Measurements from ENCODE around the gene RBM45.
"Not testable (repeated sequence)": the region's sequence is repeated elsewhere in the genome, so short reads cannot be mapped to it uniquely, and the experiment has no call there.

Gene RBM45

DNA sequence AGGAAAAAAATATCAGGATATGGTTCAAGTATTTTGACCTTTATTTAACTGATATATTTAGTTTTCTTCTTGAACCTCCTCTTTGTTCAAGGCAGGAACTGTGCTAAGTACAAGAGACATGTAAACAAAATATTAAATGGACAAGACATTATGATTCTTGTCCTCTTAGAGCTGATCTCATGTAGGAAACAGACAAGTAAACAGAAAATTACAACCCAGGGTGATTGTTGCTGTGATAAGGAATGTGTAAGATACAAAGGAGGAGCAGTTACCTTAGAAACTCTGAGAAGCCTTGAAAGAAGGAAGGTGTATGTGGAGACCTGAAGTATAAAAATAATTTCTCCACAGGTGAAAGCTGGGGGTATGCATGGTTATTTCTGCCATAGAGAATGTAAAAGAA is 12.9 kb downstream of the RBM45 start:
- Mint-ChIP-seq H3K27me3 (ENCODE audit: low read depth) (no peaks in the 10 kb centered on the region), H3K4me3 (no peak overlapping the region), H3K36me3 (ENCODE audit: low read depth) (peaks cover 30% of the 10 kb centered on the region), H3K9me3 (no peaks in the 10 kb centered on the region), H3K27ac (no peak overlapping the region), H3K4me1 (ENCODE audit: low read depth) (peaks cover 3% of the 10 kb centered on the region)

GRCh38 chr2:178125862-178126261 is 13.6 kb downstream of the RBM45 start:
- H3K36me3 Mint-ChIP-seq (ENCODE audit: low read depth) = peaks cover 26% of the 10 kb centered on the region

GRCh38 chr2:178128836-178129630 is 16.8 kb downstream of the RBM45 start:
- peaks cover 2% of the 10 kb centered on the region for H3K4me1 Mint-ChIP-seq (ENCODE audit: low read depth)
- no peaks in the 10 kb centered on the region for H3K27me3 Mint-ChIP-seq (ENCODE audit: low read depth)
- no peak overlapping the region for H3K4me3 Mint-ChIP-seq
- H3K36me3 Mint-ChIP-seq (ENCODE audit: low read depth) = peaks cover 19% of the 10 kb centered on the region
- H3K27ac Mint-ChIP-seq = no peak overlapping the region
- H3K9me3 Mint-ChIP-seq = no peaks in the 10 kb centered on the region

More at GRCh38 chr2:178125862-178126261, 13.6 kb downstream of the RBM45 start:
- no peak overlapping the region for H3K4me3 Mint-ChIP-seq
- no peak overlapping the region for H3K27ac Mint-ChIP-seq
- no peaks in the 10 kb centered on the region for H3K9me3 Mint-ChIP-seq
- no peaks in the 10 kb centered on the region for H3K27me3 Mint-ChIP-seq (ENCODE audit: low read depth)
- peaks cover 2% of the 10 kb centered on the region for H3K4me1 Mint-ChIP-seq (ENCODE audit: low read depth)

DNA sequence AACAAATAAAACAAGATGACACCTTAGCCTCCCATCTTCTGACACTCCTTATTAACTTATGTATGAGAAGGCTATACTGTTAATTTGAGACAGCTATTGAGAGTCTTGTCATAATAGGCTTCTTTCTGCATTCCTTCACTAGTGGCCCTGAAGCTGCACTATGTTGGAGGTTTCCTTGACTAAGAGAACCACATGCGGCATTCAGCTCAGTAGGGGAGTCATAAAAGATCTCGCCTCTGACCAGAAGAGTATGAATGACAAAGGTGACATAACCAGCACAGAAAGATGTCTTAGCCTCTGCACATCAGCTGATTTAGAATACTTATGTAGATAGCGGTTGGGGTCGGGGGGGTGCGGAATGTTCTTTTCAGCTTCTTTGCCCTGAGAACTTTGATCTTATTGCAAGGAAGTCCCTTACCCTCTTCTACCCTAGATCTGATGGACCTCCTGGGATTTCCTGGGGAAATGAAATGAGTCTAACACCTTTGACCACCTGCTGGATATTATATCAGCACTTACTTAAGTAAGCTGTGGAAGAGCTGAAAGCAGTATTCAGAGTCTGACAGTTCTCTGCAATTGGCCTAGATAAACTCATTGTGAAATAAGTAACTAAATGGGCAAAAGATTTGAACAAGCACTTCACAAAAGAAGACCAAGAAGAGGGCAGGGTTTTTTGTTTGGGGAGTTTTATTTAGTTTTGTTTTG is 24.2 kb downstream of the RBM45 start:
- Mint-ChIP-seq H3K27ac (no peak overlapping the region), H3K27me3 (ENCODE audit: low read depth) (no peaks in the 10 kb centered on the region), H3K4me1 (ENCODE audit: low read depth) (no peaks in the 10 kb centered on the region), H3K9me3 (no peaks in the 10 kb centered on the region), H3K4me3 (no peak overlapping the region), H3K36me3 (ENCODE audit: low read depth) (peaks cover 7% of the 10 kb centered on the region)

DNA sequence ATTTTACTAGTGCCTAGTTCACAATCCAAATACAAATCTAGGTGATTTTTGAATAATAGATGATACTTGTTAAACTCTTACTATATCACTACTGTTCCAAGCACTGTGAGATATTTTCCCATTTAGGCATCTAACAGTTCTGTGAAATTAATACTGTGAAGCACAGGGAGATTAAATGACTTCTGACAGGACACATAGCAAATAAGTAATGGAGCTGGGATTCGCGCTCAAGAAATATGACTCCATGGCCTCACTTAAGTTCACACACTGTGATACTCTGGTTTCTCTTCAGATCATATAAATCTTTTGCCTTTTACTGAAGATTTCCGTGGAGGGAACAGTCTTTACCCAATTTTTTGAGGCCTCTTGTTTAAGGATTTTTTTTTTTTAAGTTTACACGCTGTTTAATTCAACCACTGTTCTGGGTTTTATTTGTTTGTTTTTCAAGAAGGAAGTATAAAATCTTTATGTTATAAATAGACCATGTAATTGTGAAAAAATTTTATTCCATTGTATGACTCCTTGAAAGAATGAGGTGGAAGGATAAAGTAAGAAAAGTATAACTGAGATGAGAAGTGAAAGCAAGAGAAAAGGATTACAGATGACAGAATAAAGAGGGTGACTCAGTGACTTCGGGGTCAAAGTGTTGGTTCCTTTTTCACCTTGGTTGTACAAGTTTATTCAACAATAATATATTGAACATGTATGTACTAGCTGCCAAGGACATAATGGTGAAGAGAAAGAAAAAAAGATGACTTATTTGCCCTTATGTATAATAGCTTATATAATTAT is 30.2 kb downstream of the RBM45 start:
- H3K4me3 Mint-ChIP-seq = no peak overlapping the region
- no peaks in the 10 kb centered on the region for H3K36me3 Mint-ChIP-seq (ENCODE audit: low read depth)
- no peaks in the 10 kb centered on the region for H3K4me1 Mint-ChIP-seq (ENCODE audit: low read depth)
- no peak overlapping the region for H3K27ac Mint-ChIP-seq
- no peaks in the 10 kb centered on the region for H3K9me3 Mint-ChIP-seq
- H3K27me3 Mint-ChIP-seq (ENCODE audit: low read depth) = peaks cover 22% of the 10 kb centered on the region

- Mint-ChIP-seq H3K9me3 (no peaks in the 10 kb centered on the region), H3K36me3 (ENCODE audit: low read depth) (no peaks in the 10 kb centered on the region), H3K4me1 (ENCODE audit: low read depth) (no peaks in the 10 kb centered on the region), H3K4me3 (no peak overlapping the region), H3K27ac (no peak overlapping the region), H3K27me3 (ENCODE audit: low read depth) (peaks cover 25% of the 10 kb centered on the region)
Measured at GRCh38 chr2:178143481-178143880, 31.2 kb downstream of the RBM45 start.

DNA sequence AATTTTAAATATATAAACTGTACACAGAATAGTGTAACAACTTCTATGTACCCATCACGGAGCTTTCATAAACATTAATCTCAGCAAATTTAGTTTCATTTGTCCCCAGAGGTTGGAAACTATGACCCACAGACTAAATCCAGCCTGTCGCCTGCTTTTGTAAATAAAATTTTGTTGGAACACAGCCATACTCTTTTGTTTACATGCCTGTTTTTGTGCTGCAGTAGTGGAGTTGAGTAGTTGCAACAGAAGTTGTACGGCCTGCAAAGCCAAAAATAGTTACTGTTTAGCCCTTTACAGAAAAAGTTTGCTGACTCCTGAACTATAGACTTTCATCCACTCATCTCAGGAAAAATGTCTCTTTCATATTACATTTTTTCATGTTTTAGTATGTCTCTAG is 39.8 kb downstream of the RBM45 start:
- no peaks in the 10 kb centered on the region for H3K9me3 Mint-ChIP-seq
- no peak overlapping the region for H3K4me3 Mint-ChIP-seq
- H3K27me3 Mint-ChIP-seq (ENCODE audit: low read depth) = peaks cover 4% of the 10 kb centered on the region
- H3K27ac Mint-ChIP-seq = no peak overlapping the region
- H3K36me3 Mint-ChIP-seq (ENCODE audit: low read depth) = no peaks in the 10 kb centered on the region
- no peaks in the 10 kb centered on the region for H3K4me1 Mint-ChIP-seq (ENCODE audit: low read depth)

DNA sequence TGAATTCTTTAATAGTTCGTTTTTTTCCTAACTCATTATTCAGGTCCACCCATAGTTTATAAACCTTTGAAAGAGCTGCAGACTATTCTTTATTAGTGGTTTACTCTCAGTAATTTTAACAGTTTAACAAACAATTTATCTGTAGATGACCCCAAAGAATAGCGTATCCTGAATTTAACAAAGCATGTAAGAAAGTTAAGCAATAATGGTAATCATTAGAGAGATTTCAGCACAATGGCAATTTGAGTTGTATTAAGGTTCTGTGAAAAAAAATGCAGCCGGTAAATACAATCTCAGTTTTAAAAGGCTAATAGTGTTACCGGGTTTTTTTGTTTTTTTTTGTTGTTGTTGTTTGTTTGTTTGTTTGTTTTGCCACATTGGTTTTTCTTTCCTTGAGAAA is 40.3 kb downstream of the RBM45 start:
- Mint-ChIP-seq H3K27me3 (ENCODE audit: low read depth) (peaks cover 4% of the 10 kb centered on the region), H3K4me3 (no peak overlapping the region), H3K4me1 (ENCODE audit: low read depth) (no peaks in the 10 kb centered on the region), H3K27ac (no peak overlapping the region), H3K36me3 (ENCODE audit: low read depth) (no peaks in the 10 kb centered on the region), H3K9me3 (no peaks in the 10 kb centered on the region)

DNA sequence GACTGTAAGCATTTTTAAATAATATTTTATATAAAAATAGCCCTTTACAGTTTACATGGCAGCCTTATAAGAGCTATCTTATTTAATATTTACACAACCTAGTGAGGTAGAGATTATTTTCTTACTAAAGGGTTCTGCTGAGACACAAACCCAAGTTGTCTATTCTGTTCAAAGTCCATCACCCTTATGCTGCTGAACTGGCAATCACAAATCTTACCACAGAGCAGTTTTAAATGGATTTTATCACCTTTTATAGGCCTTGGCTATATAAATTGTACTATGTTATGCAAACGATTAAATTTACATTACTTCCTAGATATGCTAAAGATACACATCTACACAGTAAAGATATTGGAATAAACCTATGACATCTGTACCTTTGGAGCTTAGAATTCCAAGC is 40.7 kb downstream of the RBM45 start:
- no peaks in the 10 kb centered on the region for H3K4me1 Mint-ChIP-seq (ENCODE audit: low read depth)

DNA sequence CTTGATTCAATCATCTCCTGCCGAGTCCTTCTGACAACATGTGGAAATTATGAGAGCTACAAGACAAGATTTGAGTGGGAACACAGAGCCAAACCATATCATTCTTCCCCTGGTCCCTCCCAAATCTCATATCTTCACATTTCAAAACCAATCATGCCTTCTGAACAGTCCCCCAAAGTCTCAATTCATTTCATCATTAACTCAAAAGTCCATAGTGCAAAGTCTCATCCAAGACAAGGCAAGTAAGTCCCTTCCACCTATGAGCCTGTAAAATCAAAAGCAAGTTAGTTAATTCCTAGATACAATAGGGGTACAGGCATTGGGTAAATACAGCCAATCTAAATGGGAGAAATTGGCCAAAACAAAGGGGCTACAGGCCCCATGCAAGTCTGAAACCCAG is 41.6 kb downstream of the RBM45 start:
- H3K36me3 Mint-ChIP-seq (ENCODE audit: low read depth); H3K27ac Mint-ChIP-seq; H3K27me3 Mint-ChIP-seq (ENCODE audit: low read depth); H3K4me3 Mint-ChIP-seq; H3K9me3 Mint-ChIP-seq; H3K4me1 Mint-ChIP-seq (ENCODE audit: low read depth): not testable (repeated sequence)

More for the DNA sequence above, 40.7 kb downstream of the RBM45 start:
- peaks cover 5% of the 10 kb centered on the region for H3K27me3 Mint-ChIP-seq (ENCODE audit: low read depth)
- H3K9me3 Mint-ChIP-seq = no peaks in the 10 kb centered on the region
- no peak overlapping the region for H3K27ac Mint-ChIP-seq
- H3K36me3 Mint-ChIP-seq (ENCODE audit: low read depth) = no peaks in the 10 kb centered on the region
- no peak overlapping the region for H3K4me3 Mint-ChIP-seq

- peaks cover 13% of the 10 kb centered on the region for H3K27me3 Mint-ChIP-seq (ENCODE audit: low read depth)
- no peak overlapping the region for H3K27ac Mint-ChIP-seq
- H3K36me3 Mint-ChIP-seq (ENCODE audit: low read depth) = no peaks in the 10 kb centered on the region
- H3K4me3 Mint-ChIP-seq = no peak overlapping the region
- no peaks in the 10 kb centered on the region for H3K4me1 Mint-ChIP-seq (ENCODE audit: low read depth)
- no peaks in the 10 kb centered on the region for H3K9me3 Mint-ChIP-seq
Measured at GRCh38 chr2:178155524-178155923, 43.3 kb downstream of the RBM45 start.

DNA sequence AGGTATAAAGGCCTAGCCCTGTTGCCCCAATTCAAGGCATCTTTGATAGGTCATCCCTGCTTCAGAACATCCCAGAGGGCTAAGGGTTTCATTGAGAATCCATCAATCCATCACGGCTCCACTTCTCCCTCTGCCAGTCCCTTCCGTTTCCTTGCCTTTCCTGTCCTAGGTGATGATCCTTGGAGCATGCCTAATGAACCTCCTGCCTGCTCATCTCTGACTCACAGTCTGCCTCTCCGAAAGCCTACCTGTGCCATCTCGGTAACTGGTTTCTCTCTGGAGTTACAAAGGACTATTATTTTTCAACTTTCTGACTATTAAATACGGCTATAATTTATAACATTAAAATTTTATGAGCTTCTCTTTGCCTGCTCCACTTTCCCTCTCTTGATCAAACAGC is 45.3 kb downstream of the RBM45 start:
- Mint-ChIP-seq H3K36me3 (ENCODE audit: low read depth) (no peaks in the 10 kb centered on the region), H3K4me3 (no peak overlapping the region)

DNA sequence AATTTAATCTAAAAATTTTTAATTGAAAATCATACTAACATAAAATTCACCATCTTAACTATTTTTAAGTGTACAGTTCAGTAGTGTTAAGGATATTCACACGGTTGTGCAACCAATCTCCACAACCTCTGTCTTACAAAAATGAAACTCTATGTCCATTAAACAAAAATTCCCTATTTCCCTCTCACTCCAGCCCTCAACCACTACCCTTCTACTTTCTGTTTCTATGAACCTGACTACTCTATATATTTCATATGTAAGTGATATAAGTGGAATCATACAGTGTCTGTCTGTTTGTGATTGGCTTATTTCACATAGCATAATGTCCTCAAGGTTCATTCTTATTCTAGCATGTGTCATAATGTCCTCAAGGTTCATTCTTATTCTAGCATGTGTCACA is 47.7 kb downstream of the RBM45 start:
- no peak overlapping the region for H3K27ac Mint-ChIP-seq
- H3K27me3 Mint-ChIP-seq (ENCODE audit: low read depth) = peaks cover 33% of the 10 kb centered on the region
- no peaks in the 10 kb centered on the region for H3K36me3 Mint-ChIP-seq (ENCODE audit: low read depth)
- peaks cover 2% of the 10 kb centered on the region for H3K4me1 Mint-ChIP-seq (ENCODE audit: low read depth)
- H3K9me3 Mint-ChIP-seq = no peaks in the 10 kb centered on the region
- H3K4me3 Mint-ChIP-seq = no peak overlapping the region

More for the DNA sequence above, 45.3 kb downstream of the RBM45 start:
- H3K4me1 Mint-ChIP-seq (ENCODE audit: low read depth) = no peaks in the 10 kb centered on the region
- no peaks in the 10 kb centered on the region for H3K9me3 Mint-ChIP-seq
- H3K27me3 Mint-ChIP-seq (ENCODE audit: low read depth) = peaks cover 21% of the 10 kb centered on the region
- H3K27ac Mint-ChIP-seq = no peak overlapping the region

DNA sequence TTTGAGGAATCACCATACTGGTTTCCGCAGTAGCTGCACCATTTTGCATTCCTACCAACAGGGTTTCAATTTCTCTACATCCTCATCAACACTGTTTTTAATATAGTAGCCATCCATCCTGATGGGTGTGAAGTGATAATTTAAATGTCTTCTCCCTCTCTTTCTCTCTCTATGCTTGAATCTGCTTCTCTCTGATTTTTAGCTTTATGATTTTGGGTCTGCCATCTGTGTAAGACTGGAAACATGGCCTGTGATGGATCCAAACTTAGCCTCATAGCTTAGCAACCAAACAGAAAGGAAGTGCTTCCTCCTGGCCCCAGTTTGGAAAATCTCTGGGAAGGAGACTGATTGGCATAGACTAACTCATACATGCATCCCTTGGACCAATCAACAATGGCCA is 48.4 kb downstream of the RBM45 start:
- Mint-ChIP-seq H3K4me3 (no peak overlapping the region), H3K4me1 (ENCODE audit: low read depth) (peaks cover 2% of the 10 kb centered on the region), H3K27me3 (ENCODE audit: low read depth) (peaks cover 33% of the 10 kb centered on the region), H3K9me3 (no peaks in the 10 kb centered on the region), H3K36me3 (ENCODE audit: low read depth) (no peaks in the 10 kb centered on the region), H3K27ac (no peak overlapping the region)

- Mint-ChIP-seq H3K4me3 (no peak overlapping the region), H3K27ac (no peak overlapping the region), H3K27me3 (ENCODE audit: low read depth) (peaks cover 25% of the 10 kb centered on the region), H3K4me1 (ENCODE audit: low read depth) (peaks cover 2% of the 10 kb centered on the region), H3K36me3 (ENCODE audit: low read depth) (no peaks in the 10 kb centered on the region), H3K9me3 (no peaks in the 10 kb centered on the region)
Measured at GRCh38 chr2:178163395-178163794, 51.2 kb downstream of the RBM45 start.

All from T-helper 1 cell treated with Interleukin-12 subunit alpha and Interleukin-12 subunit beta and Interleukin-4 antibody, amounts not matched to agents 30 μg/mL and 1 μg/mL, for 36 hours (primary cell).